Activated CD4-positive, alpha-beta memory T cell treated with anti-CD3 and anti-CD28 coated beads, Interleukin-2, amount 10 ng/mL, durations not matched to agents 7 days and 5 days (primary cell): ENCODE results near the gene SLC17A4. TPM values are rescaled to one million over a fixed set of nuclear protein-coding genes. Genes with fewer than 3 reads are reported as not detected.
A peak's percentile ranks its signal among the peaks of the same experiment; 100 is the strongest.

Source experiments
- CTCF ChIA-PET: fragments of 350-600 bp; sonication (Branson Sonifier 250); formaldehyde crosslinking; loops from one replicate; lab custom pipeline; 2021; ENCODE audit warnings: antibody characterized with exemption, inconsistent platforms; lab: Charles Lee
- POLR2A ChIA-PET: fragments of 350-600 bp; sonication (Branson Sonifier 250); formaldehyde crosslinking; loops from one replicate; lab custom pipeline; 2021; ENCODE audit warnings: antibody characterized with exemption; lab: Charles Lee
- DNase-seq: peaks from one replicate; pipeline ENCODE4 v3.0.0-alpha.2; 2020
- H3K27ac Mint-ChIP-seq: one replicate; pipeline ENCODE4 v1.8.0; 2021; ENCODE audit warnings: mild to moderate bottlenecking, mixed read lengths
- H3K27me3 Mint-ChIP-seq: one replicate; pipeline ENCODE4 v1.8.0; 2021; ENCODE audit warnings: mixed read lengths
- H3K36me3 Mint-ChIP-seq: one replicate; pipeline ENCODE4 v1.8.0; 2021; ENCODE audit warnings: low read depth, mixed read lengths
- H3K4me1 Mint-ChIP-seq: one replicate; pipeline ENCODE4 v1.8.0; 2021; ENCODE audit warnings: mixed read lengths
- H3K4me3 Mint-ChIP-seq: one replicate; pipeline ENCODE4 v1.8.0; 2021; ENCODE audit warnings: mild to moderate bottlenecking, mixed read lengths
- H3K9me3 Mint-ChIP-seq: one replicate; pipeline ENCODE4 v1.8.0; 2021; ENCODE audit warnings: mixed read lengths
- total RNA-seq, 2 experiments: library from RNA; stranded (reverse); gene quantifications; one replicate each; pipeline ENCODE4 v1.2.3, GENCODE V29; 2021

SLC17A4 gene
- total RNA-seq, 2 experiments from 2014 or later: not detected

- Mint-ChIP-seq H3K27ac (no peak overlapping the region), H3K4me1 (no peaks in the 10 kb centered on the region), H3K4me3 (no peak overlapping the region), H3K27me3 (peaks cover 35% of the 10 kb centered on the region), H3K36me3 (no peaks in the 10 kb centered on the region), H3K9me3 (no peaks in the 10 kb centered on the region)
- DNase-seq: no peak
- ChIA-PET POLR2A (no interaction called here), CTCF (no interaction called here)
These were observed 2.1 kb downstream of the SLC17A4 start for GRCh38 chr6:25756382-25757363.

GRCh38 chr6:25757936-25758642 lies 3.5 kb downstream of the SLC17A4 start:
- H3K9me3 Mint-ChIP-seq: no peaks in the 10 kb centered on the region
- no peaks in the 10 kb centered on the region for H3K4me1 Mint-ChIP-seq
- H3K4me3 Mint-ChIP-seq: no peak overlapping the region
- no peak for DNase-seq
- no peaks in the 10 kb centered on the region for H3K36me3 Mint-ChIP-seq
- no peak overlapping the region for H3K27ac Mint-ChIP-seq
- POLR2A ChIA-PET: no interaction called here
- peaks cover 37% of the 10 kb centered on the region for H3K27me3 Mint-ChIP-seq
- CTCF ChIA-PET: interaction anchor here (2.6 kb wide), 1 partner anchor 38 kb away, joined by 7 read pairs; no protein-coding TSS in a partner anchor

GRCh38 chr6:25764611-25765010 lies 10.1 kb downstream of the SLC17A4 start:
- Mint-ChIP-seq H3K4me3 (no peak overlapping the region), H3K27me3 (peaks cover 15% of the 10 kb centered on the region), H3K4me1 (no peaks in the 10 kb centered on the region), H3K27ac (no peak overlapping the region), H3K9me3 (no peaks in the 10 kb centered on the region), H3K36me3 (no peaks in the 10 kb centered on the region)
- DNase-seq: no peak
- CTCF ChIA-PET: interaction anchor here (0.6 to 1.3 kb wide), 2 partner anchors 118 to 1237 kb away, joined by 3 to 4 read pairs; no protein-coding TSS in a partner anchor
- POLR2A ChIA-PET: no interaction called here

- no peaks in the 10 kb centered on the region for H3K36me3 Mint-ChIP-seq
- H3K4me1 Mint-ChIP-seq: no peaks in the 10 kb centered on the region
- H3K27me3 Mint-ChIP-seq: peaks cover 15% of the 10 kb centered on the region
- H3K4me3 Mint-ChIP-seq: no peak overlapping the region
- no peaks in the 10 kb centered on the region for H3K9me3 Mint-ChIP-seq
- H3K27ac Mint-ChIP-seq: no peak overlapping the region
- ChIA-PET POLR2A (no interaction called here), CTCF (no interaction called here)
- DNase-seq: no peak
These were observed 14.0 kb downstream of the SLC17A4 start for GRCh38 chr6:25768566-25768965.

GRCh38 chr6:25769983-25770382 lies 15.4 kb downstream of the SLC17A4 start:
- no peak for DNase-seq
- Mint-ChIP-seq H3K27me3 (peaks cover 15% of the 10 kb centered on the region), H3K4me3 (no peak overlapping the region), H3K4me1 (no peaks in the 10 kb centered on the region), H3K36me3 (no peaks in the 10 kb centered on the region), H3K9me3 (no peaks in the 10 kb centered on the region), H3K27ac (no peak overlapping the region)
- ChIA-PET POLR2A (no interaction called here), CTCF (interaction anchor here (1.6 kb wide), 1 partner anchor 52 kb away, joined by 3 read pairs; no protein-coding TSS in a partner anchor)

GRCh38 chr6:25774120-25774715 lies 19.7 kb downstream of the SLC17A4 start:
- Mint-ChIP-seq H3K4me3 (no peak overlapping the region), H3K27ac (no peak overlapping the region), H3K4me1 (peaks cover 22% of the 10 kb centered on the region), H3K9me3 (no peaks in the 10 kb centered on the region), H3K27me3 (peaks cover 4% of the 10 kb centered on the region), H3K36me3 (no peaks in the 10 kb centered on the region)
- no peak for DNase-seq
- ChIA-PET CTCF (interaction anchor here (1.4 kb wide), 1 partner anchor 107 kb away, joined by 3 read pairs; no protein-coding TSS in a partner anchor), POLR2A (no interaction called here)

- ChIA-PET POLR2A (no interaction called here), CTCF (no interaction called here)
- Mint-ChIP-seq H3K9me3 (no peaks in the 10 kb centered on the region), H3K36me3 (no peaks in the 10 kb centered on the region), H3K4me3 (no peak overlapping the region), H3K4me1 (peaks cover 22% of the 10 kb centered on the region), H3K27me3 (peaks cover 2% of the 10 kb centered on the region), H3K27ac (peak overlapping the region; percentile 18)
- no peak for DNase-seq
These were observed 22.5 kb downstream of the SLC17A4 start for GRCh38 chr6:25777031-25777430.

- H3K4me3 Mint-ChIP-seq: no peak overlapping the region
- ChIA-PET CTCF (no interaction called here), POLR2A (no interaction called here)
- no peak for DNase-seq
- peaks cover 23% of the 10 kb centered on the region for H3K4me1 Mint-ChIP-seq
- H3K36me3 Mint-ChIP-seq: no peaks in the 10 kb centered on the region
- H3K27ac Mint-ChIP-seq: no peak overlapping the region
- peaks cover 2% of the 10 kb centered on the region for H3K27me3 Mint-ChIP-seq
- no peaks in the 10 kb centered on the region for H3K9me3 Mint-ChIP-seq
These were observed 23.5 kb downstream of the SLC17A4 start for GRCh38 chr6:25777856-25778649.

GRCh38 chr6:25781134-25781533 lies 26.6 kb downstream of the SLC17A4 start:
- CTCF ChIA-PET: interaction anchor here (1.5 kb wide), 1 partner anchor 9 kb away, joined by 3 read pairs; no protein-coding TSS in a partner anchor
- Mint-ChIP-seq H3K4me1 (peaks cover 24% of the 10 kb centered on the region), H3K27me3 (no peaks in the 10 kb centered on the region), H3K36me3 (peaks cover 2% of the 10 kb centered on the region), H3K9me3 (peaks cover 10% of the 10 kb centered on the region), H3K4me3 (no peak overlapping the region), H3K27ac (no peak overlapping the region)
- no peak for DNase-seq
- POLR2A ChIA-PET: no interaction called here

- H3K36me3 Mint-ChIP-seq: peaks cover 2% of the 10 kb centered on the region
- peaks cover 15% of the 10 kb centered on the region for H3K4me1 Mint-ChIP-seq
- H3K9me3 Mint-ChIP-seq: peaks cover 10% of the 10 kb centered on the region
- H3K4me3 Mint-ChIP-seq: no peak overlapping the region
- POLR2A ChIA-PET: no interaction called here
- H3K27me3 Mint-ChIP-seq: no peaks in the 10 kb centered on the region
- H3K27ac Mint-ChIP-seq: peak overlapping the region; percentile 33
- CTCF ChIA-PET: interaction anchor here (1.2 to 2.7 kb wide), 6 partner anchors 18 to 205 kb away, joined by 3 to 15 read pairs (median 4); no protein-coding TSS in a partner anchor
- DNase-seq: no peak
These were observed 32.9 kb downstream of the SLC17A4 start for GRCh38 chr6:25787428-25787827.

- Mint-ChIP-seq H3K4me1 (peaks cover 14% of the 10 kb centered on the region), H3K4me3 (no peak overlapping the region), H3K27ac (no peak overlapping the region), H3K36me3 (peaks cover 2% of the 10 kb centered on the region), H3K27me3 (no peaks in the 10 kb centered on the region), H3K9me3 (peaks cover 8% of the 10 kb centered on the region)
- CTCF ChIA-PET: interaction anchor here (1.0 to 2.7 kb wide), 14 partner anchors 11 to 210 kb away, joined by 3 to 15 read pairs (median 4); no protein-coding TSS in a partner anchor
- POLR2A ChIA-PET: no interaction called here
- DNase-seq: peak; percentile 28
These were observed 33.9 kb downstream of the SLC17A4 start for GRCh38 chr6:25788305-25788922.

- H3K9me3 Mint-ChIP-seq: peaks cover 3% of the 10 kb centered on the region
- POLR2A ChIA-PET: no interaction called here
- H3K36me3 Mint-ChIP-seq: no peaks in the 10 kb centered on the region
- H3K27ac Mint-ChIP-seq: no peak overlapping the region
- no peak overlapping the region for H3K4me3 Mint-ChIP-seq
- peaks cover 14% of the 10 kb centered on the region for H3K4me1 Mint-ChIP-seq
- DNase-seq: no peak
- H3K27me3 Mint-ChIP-seq: no peaks in the 10 kb centered on the region
- CTCF ChIA-PET: interaction anchor here (1.0 to 2.7 kb wide), 9 partner anchors 17 to 209 kb away, joined by 3 to 15 read pairs (median 4); no protein-coding TSS in a partner anchor
These were observed 34.9 kb downstream of the SLC17A4 start for GRCh38 chr6:25789475-25789874.
